GM18861 (cell line): ENCODE measurements around the gene SLC35A3.
A peak's percentile ranks its signal among the peaks of the same experiment; 100 is the strongest.
"Not testable (repeated sequence)": the region's sequence is repeated elsewhere in the genome, so short reads cannot be mapped to it uniquely, and the experiment has no call there.

Experiments
- ATAC-seq: cut with Tn5 transposase; IDR thresholded peaks from one replicate; pipeline ENCODE4 v1.9.1; 2021; ENCODE audit not compliant: unreplicated experiment

SLC35A3 gene

DNA sequence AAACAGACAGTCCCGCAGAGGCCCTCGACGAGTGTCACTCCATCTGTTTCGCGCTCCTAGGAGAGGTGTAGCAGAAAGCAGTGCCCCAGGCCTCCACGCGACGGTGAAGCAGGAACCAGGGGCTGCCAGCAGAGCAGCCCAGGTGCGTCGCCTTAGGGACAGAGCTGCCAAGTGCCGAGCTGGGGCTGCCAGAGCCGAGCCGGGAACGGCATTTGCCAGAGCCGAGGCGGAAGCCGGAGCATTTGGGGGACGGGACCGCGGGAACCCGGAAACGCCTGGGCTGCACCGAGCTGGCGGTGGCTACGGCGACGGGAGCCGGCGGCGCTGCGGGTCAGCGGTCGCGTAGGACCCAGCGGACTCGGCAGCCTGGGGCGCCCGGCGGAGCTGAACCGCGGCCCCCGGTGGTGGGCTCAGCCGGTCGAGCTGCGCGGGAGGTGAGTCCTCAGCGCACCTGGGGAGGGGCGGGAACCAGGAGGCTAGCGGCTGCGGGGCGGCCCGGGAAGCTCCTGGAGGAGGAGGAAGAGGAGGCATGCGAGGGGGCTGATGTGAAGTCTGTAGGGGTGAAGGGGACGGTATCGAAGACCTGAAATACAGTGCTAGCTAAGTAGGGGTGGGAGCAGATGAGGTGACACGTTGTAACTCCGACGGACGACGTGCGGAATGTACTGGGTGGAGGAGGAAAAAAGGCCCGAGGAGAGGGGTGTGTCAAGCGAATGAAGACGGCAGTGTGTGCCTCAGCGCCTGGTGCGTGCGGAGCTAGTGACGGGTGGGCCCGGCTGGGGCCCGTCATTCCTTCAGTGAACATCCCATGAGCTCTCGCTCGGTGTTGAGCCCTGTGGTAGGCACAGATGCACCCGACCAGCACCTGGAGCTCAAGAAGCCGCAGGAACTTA lies at the start of gene SLC35A3:
SLC35A3 (plus strand) TSS at position 268 of the 893 bp plus-strand sequence. CDS start 23,559 bp downstream, outside the sequence.
- peak; percentile 89 for ATAC-seq

DNA sequence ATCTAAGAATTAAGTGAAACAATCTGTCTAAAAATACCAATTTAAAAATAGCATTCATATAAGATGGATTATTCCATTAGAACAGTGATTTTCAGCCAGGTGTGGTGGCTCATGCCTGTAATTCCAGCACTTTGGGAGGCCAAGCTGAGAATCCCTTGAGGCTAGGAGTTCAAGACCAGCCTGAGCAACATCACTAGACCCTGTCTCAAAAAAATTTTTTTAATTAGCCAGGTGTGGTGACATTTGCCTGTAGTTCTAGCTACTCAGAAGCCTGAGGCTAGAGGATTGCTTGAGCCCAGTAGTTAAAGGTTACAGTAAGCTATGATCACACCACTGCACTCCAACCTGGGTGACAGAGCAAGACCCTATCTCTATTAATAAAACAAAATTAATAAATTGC lies 35.0 kb upstream of the SLC35A3 start:
- ATAC-seq = no peak

DNA sequence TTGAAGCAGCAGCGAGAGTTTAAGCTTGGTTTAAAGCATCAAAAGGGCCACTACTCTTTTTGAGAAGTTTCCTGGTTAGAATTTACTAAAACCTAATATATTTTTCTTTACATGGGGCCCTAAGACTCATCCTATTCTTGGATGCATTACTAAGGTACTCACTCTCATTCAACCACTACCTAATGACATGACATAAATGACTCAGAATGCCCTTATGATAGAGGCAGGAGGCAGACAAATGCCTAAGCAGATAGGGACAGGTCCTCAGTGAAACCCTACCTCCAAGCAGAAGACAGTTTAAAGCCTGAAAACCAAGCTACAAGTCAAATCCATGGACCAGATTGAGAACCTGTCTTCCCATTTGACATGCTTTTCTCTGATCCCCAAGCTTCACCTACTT lies 34.3 kb upstream of the SLC35A3 start:
- ATAC-seq = no peak

DNA sequence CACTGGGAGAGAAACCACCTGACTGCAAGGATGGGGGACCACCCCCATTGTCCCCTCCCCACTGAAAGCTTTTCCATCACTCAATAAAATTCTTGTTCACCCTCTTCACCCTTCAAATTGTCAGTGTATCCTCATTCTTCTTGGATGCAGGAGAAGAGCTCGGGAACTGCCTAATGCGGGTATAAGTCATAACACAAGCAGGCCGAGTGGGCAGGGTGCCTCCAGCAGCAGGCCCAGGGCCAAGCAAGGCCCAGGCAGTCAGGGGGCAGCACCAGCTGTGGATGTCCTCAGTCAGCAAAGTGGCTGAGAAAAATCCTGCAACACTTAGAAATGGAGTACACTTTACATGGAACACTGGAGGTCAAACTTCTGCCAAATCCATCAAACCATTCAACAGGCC lies 33.7 kb upstream of the SLC35A3 start:
- no peak for ATAC-seq

DNA sequence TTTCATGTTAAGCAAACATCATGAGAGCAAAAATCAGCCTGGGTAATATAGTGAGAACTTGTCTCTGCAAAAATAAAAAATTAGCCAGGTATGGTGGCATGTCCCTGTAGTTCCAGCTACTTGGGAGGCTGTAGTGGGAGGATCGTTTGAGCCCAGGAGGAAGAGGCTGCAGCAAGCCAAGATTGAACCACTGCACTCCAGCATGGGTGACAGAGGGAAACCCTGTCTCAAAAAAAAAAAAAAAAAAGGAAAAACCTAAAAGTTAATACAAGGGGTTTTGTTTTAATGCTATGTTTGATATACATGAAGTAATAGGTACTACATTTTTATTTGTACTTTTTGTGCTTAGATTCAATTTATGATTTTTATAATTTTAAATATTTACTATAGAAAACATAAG lies 27.1 kb upstream of the SLC35A3 start:
- ATAC-seq = no peak

DNA sequence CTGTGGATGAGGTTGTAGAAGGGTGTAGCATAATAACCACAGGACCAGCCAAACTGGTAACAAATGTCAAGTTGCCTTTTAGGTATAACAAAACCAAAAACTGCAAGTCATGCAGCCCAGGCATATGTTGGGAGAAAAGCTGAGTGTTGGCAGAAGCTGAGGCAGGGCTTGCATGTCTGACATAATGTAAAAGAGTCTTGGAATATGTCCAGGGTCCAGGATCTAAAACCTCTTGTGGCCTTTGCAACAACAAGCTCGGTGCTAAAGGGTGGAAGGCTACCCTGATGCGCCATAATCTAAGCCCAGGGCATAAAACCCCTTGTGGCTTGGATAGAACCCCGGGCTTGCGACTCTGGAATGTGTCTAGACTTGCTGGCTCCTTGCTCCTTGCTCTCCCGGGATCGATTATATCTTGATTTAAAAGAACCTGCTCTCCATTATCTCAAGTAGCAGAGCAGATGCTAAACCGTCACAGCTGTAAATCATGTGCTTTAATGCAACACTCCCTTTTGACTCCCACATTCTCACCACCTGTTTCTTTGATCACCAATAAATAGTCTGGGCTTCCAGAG lies 26.5 kb upstream of the SLC35A3 start:
- ATAC-seq = no peak

DNA sequence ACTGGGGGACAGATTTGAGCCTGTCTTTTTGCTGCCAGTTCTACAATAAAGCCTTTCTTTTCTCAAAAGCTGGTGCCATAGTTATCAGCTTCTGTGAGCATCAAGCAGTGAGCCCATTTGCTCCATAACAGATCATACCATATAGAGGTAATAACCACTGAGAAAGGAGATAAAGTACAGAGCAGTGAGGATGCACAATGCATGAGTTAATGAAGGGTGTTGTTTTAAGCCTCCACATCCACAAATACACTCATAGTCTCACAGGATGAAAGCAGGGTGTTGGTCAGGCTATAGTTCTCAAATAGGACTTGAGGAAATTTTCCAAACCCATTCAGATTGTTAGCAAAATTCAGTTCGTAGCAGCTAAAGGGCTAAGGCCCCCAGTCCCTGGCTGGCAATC lies 25.6 kb upstream of the SLC35A3 start:
- ATAC-seq = no peak

DNA sequence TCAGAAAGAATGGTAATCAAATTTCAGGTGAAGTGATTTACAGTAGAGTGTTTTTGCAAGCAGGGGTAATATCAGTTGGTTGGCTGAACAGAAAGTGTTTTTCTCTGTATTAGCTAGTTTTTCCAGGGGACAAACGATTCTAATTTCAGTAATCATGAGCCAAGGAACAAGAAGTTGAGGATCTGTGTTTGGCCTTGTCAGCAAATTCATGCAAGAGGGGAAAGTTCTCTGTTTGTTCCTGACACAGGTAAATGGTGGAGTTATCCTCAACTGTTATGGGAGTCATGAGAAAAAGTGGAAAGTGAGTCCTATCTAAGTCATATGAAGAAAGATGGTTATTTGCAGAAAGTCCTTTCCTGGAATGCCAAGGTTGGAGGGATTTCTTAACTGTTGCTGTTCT lies 24.6 kb upstream of the SLC35A3 start:
- no peak for ATAC-seq

DNA sequence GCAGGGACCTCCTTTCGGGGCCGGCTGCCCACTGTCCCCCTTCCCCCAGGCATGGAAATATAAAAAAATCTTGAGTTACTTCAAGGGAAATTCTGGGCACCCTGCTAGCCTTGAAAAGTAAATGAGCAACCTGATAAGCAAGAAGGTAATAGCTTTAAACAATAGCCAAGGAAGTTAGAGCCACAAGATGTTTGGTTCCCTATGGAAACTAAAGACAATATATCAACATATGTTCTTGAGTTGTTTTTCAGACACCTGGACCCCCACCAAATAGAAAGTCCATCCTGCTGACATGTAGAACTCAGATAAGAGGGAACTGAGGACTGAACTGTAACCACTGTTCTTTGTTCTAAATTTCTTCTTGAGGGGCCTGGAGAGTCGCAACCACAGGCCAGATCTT lies 19.3 kb upstream of the SLC35A3 start:
- no peak for ATAC-seq

DNA sequence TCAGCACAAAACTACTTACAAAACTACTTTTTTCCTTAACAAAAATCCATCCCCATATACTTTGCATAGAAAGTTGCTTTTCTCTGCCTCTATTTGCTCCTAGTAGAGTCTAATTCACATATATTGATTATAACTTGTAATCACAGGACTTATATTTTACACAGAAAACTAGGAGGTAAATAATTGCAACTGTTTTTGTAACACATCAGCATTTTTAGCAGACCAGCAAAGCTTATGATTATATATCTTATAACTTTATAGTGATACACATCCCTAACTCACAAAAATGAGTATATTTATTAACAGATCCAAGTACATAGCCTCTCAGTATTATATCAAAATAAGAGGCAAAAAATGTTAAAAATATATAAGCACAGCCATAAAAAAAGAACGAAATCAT lies 17.3 kb upstream of the SLC35A3 start:
- ATAC-seq = no peak

DNA sequence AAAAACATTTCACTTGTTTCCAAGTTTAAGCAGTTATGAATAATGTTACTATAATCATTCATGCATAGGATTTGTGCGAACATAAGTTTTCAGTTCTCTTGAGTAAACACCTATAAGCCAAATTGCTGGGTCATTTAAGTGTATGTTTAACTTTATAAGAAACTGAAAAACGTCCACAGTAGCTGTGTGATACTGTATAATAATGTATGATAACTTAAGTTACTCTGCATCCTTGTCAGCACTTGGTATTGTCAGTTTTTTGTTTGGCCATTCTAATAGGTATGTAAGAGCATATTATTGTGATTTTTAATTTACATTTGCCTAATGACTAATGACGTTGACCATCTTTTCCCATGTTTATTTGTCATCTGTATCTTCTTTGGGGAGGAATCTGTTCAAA lies 14.4 kb upstream of the SLC35A3 start:
- no peak for ATAC-seq

DNA sequence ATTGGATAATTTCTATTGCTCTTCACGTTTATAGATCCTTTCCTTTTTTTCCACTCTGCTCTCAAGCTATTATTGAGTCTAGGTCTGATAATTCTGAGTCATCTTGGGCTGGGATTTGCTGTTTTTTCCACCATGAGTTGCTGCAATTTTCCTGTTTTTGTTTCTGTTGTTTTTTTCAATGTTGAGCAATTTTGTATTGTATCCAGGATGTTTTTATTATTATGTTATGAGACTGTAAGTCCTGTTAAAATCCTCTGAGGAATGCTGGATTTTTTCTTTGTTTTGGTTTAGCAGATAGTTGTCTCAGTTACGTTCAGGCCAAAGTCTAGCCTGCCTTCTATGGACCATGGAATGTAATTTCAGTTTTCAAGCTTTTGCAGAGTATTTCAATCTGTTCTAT lies 13.0 kb upstream of the SLC35A3 start:
- ATAC-seq = no peak

DNA sequence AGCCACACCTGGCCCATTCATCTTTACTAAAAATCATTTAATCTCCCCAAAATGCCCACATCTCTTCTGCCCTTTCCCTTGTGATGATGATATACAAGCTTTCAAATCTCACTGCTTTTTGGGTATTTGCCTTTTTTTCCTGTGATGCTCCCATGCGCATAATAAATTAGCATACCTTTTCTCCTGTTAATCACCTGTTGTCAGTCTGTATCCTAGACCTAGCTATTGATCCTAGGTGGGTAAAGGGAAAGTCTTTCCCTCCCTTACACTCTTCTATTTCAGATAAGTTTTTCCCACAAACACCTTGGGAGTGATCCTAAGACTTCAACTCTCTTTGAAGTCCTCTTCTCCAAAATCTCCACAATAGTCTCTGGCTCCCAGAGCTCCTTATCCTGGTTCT lies 12.0 kb upstream of the SLC35A3 start:
- ATAC-seq = no peak

DNA sequence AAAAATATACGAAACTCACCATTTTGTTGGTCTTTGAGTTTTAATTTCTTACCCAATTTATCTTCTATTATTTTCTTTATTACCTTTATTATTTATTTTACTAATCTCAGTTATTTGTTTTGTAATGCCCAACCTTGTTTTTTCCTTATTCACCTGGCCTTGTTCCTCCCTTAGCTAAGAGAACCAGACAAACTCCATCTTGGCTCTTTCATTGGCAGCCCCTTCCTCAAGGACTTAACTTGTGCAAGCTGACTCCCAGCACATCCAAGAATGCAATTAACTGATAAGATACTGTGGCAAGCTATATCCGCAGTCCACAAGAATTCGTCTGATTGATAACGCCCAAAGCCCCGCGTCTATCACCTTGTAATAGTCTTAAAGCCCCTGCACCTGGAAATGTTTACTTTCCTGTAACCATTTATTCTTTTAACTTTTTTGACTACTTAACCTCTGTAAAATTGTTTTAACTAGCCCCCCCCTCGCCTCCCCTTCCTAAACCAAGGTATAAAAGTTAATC lies 10.5 kb upstream of the SLC35A3 start:
- not testable (repeated sequence) for ATAC-seq

DNA sequence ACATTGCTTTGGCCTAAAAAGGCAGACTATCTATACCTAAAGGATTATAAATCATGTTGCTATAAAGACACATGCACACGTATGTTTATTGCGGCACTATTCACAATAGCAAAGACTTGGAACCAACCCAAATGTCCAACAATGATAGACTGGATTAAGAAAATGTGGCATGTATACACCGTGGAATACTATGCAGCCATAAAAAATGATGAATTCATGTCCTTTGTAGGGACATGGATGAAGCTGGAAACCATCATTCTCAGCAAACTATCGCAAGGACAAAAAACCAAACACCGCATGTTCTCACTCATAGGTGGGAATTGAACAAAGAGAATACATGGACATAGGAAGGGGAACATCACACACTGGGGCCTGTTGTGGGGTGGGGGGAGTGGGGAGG lies 9.5 kb upstream of the SLC35A3 start:
- ATAC-seq = not testable (repeated sequence)

DNA sequence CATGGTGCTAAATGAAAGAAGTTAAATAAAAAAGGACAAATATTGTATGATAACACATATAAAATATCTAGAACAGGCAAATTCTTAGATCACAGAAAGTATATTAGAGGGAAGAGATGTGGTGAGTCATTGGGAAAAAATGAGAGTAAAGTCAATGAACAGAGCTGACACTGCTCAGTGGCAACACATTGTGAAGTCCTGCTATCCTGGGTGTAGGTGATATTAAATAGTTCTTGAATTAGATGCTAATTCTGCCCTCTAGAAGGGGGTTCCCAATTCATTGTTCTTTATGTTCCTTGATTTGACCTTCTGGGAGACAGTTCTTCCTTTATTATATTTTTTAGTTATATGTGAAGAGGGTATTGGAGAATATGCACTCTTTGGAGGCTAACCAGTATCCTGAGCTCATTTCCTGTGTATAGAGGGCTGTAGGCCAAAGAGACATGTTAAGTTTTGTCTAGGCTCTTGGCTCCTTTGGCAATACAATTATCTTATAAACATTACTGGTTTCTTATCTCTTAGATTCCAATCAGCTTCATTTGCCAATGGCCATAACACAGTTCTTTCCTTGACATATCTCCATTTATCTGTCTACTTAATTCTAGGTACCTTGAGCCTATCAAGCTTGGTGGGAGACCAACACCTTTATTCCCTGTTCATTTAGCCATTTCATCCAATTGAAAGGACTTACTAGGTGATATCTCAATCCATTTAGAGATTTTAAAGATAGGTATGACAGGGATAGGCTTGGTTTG lies 6.6 kb upstream of the SLC35A3 start:
- ATAC-seq = no peak

DNA sequence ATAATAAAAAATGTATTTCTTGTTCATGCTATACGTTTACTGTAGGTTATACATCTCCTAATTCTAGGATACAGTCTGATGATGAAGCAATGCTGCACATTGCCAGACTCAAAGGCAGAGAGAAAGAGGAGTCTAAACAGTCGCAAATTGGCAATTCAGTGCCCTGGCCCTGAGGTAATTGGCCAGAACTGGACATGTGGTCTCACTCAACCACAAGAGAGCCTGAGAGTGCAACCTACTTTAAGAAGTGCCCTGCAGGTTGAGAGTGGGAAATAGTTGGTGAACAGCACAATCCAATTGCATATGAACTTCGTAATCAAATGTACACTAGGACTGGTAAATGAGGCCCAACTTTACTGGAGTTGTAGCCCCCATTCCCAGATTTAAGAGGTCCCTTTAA lies 5.0 kb upstream of the SLC35A3 start:
- no peak for ATAC-seq

DNA sequence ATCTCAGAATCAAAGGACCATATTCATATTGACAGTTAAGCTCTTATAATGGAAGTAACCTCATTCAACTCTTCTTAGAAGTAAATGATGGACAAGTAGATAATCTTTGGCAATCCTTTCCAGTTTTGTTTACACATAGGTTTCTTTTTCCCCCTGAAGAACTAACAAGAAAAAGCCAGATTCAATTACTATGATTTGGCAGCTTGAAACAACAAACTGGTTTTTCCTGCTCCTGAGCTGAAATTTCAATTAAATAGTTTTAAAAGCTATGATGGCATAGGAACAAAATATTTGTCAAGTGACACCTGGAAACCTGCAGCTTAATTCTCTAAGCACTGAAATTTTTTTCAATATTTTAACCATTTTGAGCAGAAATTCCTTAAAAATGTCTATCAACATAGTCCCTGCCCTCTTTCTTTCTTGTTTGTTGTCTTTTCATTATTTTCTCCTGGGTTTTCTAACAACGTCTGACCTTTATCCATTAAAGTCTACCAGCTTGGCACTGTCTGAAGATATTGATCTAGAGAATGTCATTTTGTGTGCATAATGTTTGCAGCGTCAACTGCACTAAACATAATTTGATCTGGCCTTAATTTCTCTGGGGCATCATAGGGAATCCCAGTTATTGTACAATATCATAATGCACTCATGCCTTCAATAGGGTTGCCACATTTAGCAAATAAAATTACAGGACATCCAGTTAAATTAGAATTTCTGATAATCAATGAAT lies 4.0 kb upstream of the SLC35A3 start:
- no peak for ATAC-seq

DNA sequence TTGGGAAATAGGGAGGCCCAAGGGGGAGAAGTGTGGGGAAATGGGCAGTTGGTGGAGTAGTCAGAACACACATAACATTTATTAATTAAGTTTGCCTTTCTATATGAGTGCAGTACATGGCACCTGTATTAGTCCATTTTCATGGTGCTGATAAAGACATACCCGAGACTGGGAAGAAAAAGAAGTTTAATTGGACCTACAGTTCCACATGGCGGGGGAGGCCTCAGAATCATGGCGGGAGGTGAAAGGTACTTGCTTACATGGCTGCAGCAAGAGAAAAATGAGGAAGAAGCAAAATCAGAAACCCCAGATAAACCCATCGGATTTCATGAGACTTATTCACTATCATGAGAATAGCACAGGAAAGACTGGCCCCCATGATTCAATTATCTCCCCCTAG lies 1.6 kb upstream of the SLC35A3 start:
- ATAC-seq = no peak

DNA sequence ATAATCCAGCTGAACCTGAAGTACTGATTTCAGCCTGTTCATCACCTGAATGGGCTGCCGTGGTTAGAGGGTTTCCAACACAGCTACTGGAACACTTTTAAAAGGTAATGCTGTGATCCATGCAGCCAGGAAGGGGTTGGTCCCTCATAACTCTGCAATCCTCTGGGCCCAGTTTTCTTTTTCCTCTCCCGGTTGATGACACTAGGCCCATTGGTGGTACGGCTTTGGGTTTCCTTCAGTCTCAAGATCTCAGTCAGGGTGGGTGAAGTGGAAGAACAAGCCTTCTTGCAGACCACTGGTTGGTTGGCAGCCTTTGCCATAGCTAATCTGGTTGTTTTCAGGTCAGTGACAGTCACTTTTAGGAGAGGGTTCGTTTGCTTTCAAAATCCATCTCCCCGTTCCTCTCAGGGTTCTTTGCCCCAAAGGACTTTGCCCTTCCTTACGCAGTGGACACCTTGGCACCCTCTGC lies 502 bp upstream of the SLC35A3 start:
- ATAC-seq = peak; percentile 12

DNA sequence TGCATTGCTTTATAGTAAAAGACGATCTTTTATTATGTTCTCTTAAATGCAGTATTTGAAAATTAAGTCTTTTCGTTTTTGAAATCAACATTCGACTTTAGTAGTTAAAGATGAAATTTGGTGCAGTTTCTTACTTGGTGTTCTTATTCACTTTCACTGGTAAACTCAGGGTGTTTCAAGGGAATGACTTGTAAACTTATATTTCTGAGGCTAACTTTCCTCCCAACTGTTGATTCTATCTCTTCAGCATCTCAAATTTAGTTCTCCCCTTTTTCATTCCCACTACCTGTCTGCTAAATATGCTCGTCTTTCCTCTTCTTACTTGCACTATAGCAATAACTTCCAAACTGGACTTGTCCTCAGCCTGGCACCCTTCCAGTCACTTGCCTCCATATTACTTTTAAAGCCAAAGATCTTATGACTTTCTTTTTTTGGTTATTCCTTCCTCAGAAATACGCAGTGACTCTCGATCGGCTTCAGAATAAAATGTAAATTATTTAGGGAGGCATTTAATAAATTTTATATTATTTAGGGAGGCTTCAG lies 988 bp downstream of the SLC35A3 start:
- no peak for ATAC-seq
